GM19099 (cell line): ENCODE results near the gene COMMD10.

Experiments used
- POLR2A ChIP-seq: IDR thresholded peaks from 3 replicates; pipeline ENCODE4 v1.6.1; 2011; ENCODE audit warnings: low read depth; ENCODE audit not compliant: insufficient read length; ENCODE audit errors: extremely low read depth

The COMMD10 gene

GRCh38 chr5:116076496-116076895 lies 8.3 kb upstream of the COMMD10 start:
- TF ChIP-seq POLR2A: no peak

- no peak for TF ChIP-seq POLR2A
Measured at GRCh38 chr5:116078199-116078598, 6.6 kb upstream of the COMMD10 start.

- TF ChIP-seq POLR2A: no peak
Measured at GRCh38 chr5:116084287-116084691, 536 bp upstream of the COMMD10 start.

GRCh38 chr5:116088062-116088461 lies 3.2 kb downstream of the COMMD10 start:
- TF ChIP-seq POLR2A: no peak

- TF ChIP-seq POLR2A: no peak
Measured at GRCh38 chr5:116090302-116090701, 5.5 kb downstream of the COMMD10 start.

- TF ChIP-seq POLR2A: no peak
Measured at GRCh38 chr5:116091416-116091815, 6.6 kb downstream of the COMMD10 start.

GRCh38 chr5:116097301-116097700 lies 12.5 kb downstream of the COMMD10 start:
- TF ChIP-seq POLR2A: no peak

GRCh38 chr5:116098998-116099397 lies 14.2 kb downstream of the COMMD10 start:
- no peak for TF ChIP-seq POLR2A

GRCh38 chr5:116115163-116115562 lies 30.3 kb downstream of the COMMD10 start:
- no peak for TF ChIP-seq POLR2A

- no peak for TF ChIP-seq POLR2A
Measured at GRCh38 chr5:116130471-116130870, 45.6 kb downstream of the COMMD10 start.

GRCh38 chr5:116130976-116131375 lies 46.2 kb downstream of the COMMD10 start:
- no peak for TF ChIP-seq POLR2A

GRCh38 chr5:116133281-116133680 lies 48.5 kb downstream of the COMMD10 start:
- TF ChIP-seq POLR2A: no peak

GRCh38 chr5:116135344-116135743 lies 50.5 kb downstream of the COMMD10 start:
- no peak for TF ChIP-seq POLR2A

GRCh38 chr5:116137544-116138378 lies 52.9 kb downstream of the COMMD10 start:
- no peak for TF ChIP-seq POLR2A

GRCh38 chr5:116142495-116142894 lies 57.7 kb downstream of the COMMD10 start:
- no peak for TF ChIP-seq POLR2A

GRCh38 chr5:116144103-116144502 lies 59.3 kb downstream of the COMMD10 start:
- no peak for TF ChIP-seq POLR2A

- no peak for TF ChIP-seq POLR2A
Measured at GRCh38 chr5:116144991-116145390, 60.2 kb downstream of the COMMD10 start.
